SK-N-SH (cell line): ENCODE measurements around the gene ATPAF2.
A peak's percentile ranks its signal among the peaks of the same experiment; 100 is the strongest.

ENCODE experiments used
- CHD2 ChIP-seq: fragments of 150-350 bp; IDR thresholded peaks from 2 replicates; pipeline ENCODE4 v1.6.1; 2018; ENCODE audit warnings: low read length; ENCODE audit not compliant: partially characterized antibody
- CTCF ChIP-seq: fragments of 200-600 bp; sonication (generic); IDR thresholded peaks from 2 replicates; pipeline ENCODE4 v1.6.1; 2017; ENCODE audit warnings: antibody characterized with exemption, mild to moderate bottlenecking, moderate library complexity
- EZH2phosphoT487 ChIP-seq: fragments of 200-600 bp; sonication (generic); IDR thresholded peaks from 2 replicates; pipeline ENCODE4 v1.6.1; 2017; ENCODE audit warnings: low read depth, mixed run types, mild to moderate bottlenecking, antibody characterized with exemption, moderate library complexity, borderline replicate concordance
- TAF1 ChIP-seq: IDR thresholded peaks from 2 replicates; pipeline ENCODE4 v1.6.1; 2012; ENCODE audit warnings: low read depth, mild to moderate bottlenecking, low read length, moderate library complexity, borderline replicate concordance

- 0 out of 2 replicates have a peak, but pooled peaks have one; percentile 28 for TF ChIP-seq CTCF
- no peak for TF ChIP-seq EZH2phosphoT487
- TF ChIP-seq TAF1 = no peak
- no peak for TF ChIP-seq CHD2
These were observed 34.1 kb downstream of the ATPAF2 start for GRCh38 chr17:18004884-18005305.
